ENCODE measurements around the gene EVA1B.
A peak's percentile ranks its signal among the peaks of the same experiment; 100 is the strongest.

EVA1B gene

DNA sequence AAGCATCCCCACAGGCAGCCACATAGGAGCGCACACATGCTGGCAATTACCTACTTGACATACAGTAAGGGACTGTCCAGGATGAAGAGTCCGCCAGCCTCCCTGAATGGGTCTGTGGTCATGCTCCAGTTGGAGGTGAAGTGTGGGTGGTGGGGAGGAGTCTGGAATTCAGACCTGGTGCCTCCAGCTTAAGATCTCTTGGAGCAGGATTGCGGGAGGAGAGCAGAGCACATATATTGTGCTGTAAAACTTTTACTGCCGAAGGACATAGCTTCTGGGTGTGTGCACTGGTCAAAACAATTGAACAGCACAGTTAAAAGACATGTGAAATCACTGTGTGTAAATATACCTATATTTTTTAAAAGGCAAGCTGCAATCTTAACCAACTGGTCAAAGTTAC is 44.4 kb upstream of the EVA1B start:
- Histone ChIP-seq H3K4me3 (replicated peaks; ENCODE audit: insufficient read depth, low read length) (no peak overlapping the region), H3K27ac (replicated peaks) (no peak overlapping the region), H3K27me3 (ENCODE audit: insufficient read depth, poor library complexity, severe bottlenecking) (no peaks in the 10 kb centered on the region)
- TF ChIP-seq, protein P1, sequence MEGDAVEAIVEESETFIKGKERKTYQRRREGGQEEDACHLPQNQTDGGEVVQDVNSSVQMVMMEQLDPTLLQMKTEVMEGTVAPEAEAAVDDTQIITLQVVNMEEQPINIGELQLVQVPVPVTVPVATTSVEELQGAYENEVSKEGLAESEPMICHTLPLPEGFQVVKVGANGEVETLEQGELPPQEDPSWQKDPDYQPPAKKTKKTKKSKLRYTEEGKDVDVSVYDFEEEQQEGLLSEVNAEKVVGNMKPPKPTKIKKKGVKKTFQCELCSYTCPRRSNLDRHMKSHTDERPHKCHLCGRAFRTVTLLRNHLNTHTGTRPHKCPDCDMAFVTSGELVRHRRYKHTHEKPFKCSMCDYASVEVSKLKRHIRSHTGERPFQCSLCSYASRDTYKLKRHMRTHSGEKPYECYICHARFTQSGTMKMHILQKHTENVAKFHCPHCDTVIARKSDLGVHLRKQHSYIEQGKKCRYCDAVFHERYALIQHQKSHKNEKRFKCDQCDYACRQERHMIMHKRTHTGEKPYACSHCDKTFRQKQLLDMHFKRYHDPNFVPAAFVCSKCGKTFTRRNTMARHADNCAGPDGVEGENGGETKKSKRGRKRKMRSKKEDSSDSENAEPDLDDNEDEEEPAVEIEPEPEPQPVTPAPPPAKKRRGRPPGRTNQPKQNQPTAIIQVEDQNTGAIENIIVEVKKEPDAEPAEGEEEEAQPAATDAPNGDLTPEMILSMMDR (IDR thresholded peaks at IDR 0.05; ENCODE audit: insufficient read depth, low read length), result no peak
- TF ChIP-seq POLR2AphosphoS5 (IDR thresholded peaks at IDR 0.05; ENCODE audit: low read depth) (no peak), SPI1 (IDR thresholded peaks at IDR 0.05; ENCODE audit: borderline replicate concordance, low read depth) (no peak), GABPA (IDR thresholded peaks at IDR 0.05; ENCODE audit: low read depth) (no peak), REST (IDR thresholded peaks at IDR 0.05; ENCODE audit: insufficient replicate concordance, low read depth) (no peak)
- no peak for DNase-seq (ENCODE audit: low read depth in 1 of 2, low spot score in 1 of 2)

DNA sequence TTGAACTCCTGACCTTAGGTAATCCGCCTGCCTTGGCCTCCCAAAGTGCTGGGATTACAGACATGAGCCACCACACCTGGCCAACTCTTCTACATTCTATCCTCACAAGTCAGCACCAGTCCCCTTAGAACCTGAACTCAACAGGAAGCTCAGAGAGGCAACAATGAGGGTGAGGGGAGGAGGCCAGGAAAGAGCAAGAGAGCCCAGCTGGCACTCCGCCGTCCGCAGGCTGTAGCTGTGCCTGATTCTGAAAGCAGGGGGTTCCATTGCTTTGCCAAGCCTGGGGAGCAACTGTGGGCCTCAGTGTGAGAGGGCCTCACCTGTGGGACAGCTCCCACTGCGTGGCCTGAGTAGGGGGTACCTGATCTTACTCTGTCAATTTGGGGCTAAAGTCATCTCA is 43.6 kb upstream of the EVA1B start:
- no peak for TF ChIP-seq REST (IDR thresholded peaks at IDR 0.05; ENCODE audit: insufficient replicate concordance, low read depth)
- no peak for TF ChIP-seq POLR2AphosphoS5 (IDR thresholded peaks at IDR 0.05; ENCODE audit: low read depth)
- TF ChIP-seq GABPA (IDR thresholded peaks at IDR 0.05; ENCODE audit: low read depth), result no peak
- TF ChIP-seq, protein P1 (IDR thresholded peaks at IDR 0.05; ENCODE audit: insufficient read depth, low read length), result no peak
- TF ChIP-seq SPI1 (IDR thresholded peaks at IDR 0.05; ENCODE audit: borderline replicate concordance, low read depth), result no peak
- Histone ChIP-seq H3K27ac (replicated peaks) (no peak overlapping the region), H3K27me3 (ENCODE audit: insufficient read depth, poor library complexity, severe bottlenecking) (no peaks in the 10 kb centered on the region), H3K4me3 (replicated peaks; ENCODE audit: insufficient read depth, low read length) (no peak overlapping the region)
- DNase-seq (ENCODE audit: low read depth in 1 of 2, low spot score in 1 of 2), result no peak

DNA sequence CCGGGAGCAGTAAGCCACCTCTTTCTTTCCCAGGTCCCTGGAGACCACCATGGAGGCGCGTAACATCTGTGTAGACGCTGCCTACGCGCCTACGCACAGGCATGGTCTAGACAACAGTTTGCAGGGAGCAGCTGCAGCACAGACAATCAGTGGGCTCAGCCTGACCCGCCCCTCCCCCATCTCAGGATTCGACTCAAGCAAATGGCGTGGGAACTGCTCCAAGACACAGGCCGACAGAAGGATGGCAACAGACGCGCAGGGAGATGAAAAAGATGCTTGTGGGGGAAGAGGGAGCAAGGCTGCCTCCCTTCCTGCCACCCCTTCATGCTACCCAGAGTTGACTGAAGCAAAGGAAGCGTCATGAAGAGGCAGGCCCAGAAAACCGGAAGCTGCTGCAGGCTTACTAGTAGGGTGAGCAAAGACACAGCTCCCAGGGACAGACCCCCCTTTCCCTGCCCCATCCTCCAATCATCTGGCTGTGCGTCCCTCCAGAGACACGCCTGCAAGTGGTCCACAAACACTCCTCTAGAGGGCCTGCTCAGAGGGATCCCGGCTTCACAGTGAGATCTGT is 42.7 kb upstream of the EVA1B start:
- peak overlapping the region; percentile 47; the same call in 1 of the 2 replicates for H3K27ac ChIP-seq (replicated peaks)

More for the DNA sequence above, 42.7 kb upstream of the EVA1B start:
- Histone ChIP-seq H3K4me3 (replicated peaks; ENCODE audit: insufficient read depth, low read length) (no peak overlapping the region), H3K27me3 (ENCODE audit: insufficient read depth, poor library complexity, severe bottlenecking) (no peaks in the 10 kb centered on the region)
- DNase-seq (ENCODE audit: low read depth in 1 of 2, low spot score in 1 of 2), result peak in 1 of 2 experiments; percentile 76
- no peak for TF ChIP-seq REST (IDR thresholded peaks at IDR 0.05; ENCODE audit: insufficient replicate concordance, low read depth)
- no peak for TF ChIP-seq SPI1 (IDR thresholded peaks at IDR 0.05; ENCODE audit: borderline replicate concordance, low read depth)
